ENCODE data around the gene HCN2.

DNA sequence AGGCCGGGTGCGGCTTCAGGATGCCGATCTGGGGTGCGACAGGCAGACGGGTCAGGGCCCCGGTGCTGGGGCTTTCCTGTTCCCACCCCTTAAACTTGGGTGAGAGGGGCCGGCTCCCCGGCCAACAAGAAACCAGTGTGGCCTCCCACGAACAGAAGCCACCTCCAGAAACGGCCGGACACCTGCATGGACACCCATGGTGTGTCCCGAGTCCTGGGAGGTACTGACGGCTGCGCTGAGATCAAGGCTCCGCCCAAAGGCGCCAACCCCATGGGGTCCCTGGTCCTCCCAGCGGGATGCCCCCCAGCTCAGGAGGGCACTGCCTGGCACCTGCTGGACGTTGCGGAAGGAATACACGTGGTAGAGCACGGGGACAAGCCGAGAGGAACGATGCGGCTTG, 32.1 kb downstream of the HCN2 start:
- TF ChIP-seq RELA (IDR thresholded peaks at IDR 0.05; ENCODE audit: borderline replicate concordance, partially characterized antibody) (no peak), ZNF217 (IDR thresholded peaks at IDR 0.05) (no peak), FOS (IDR thresholded peaks at IDR 0.05; ENCODE audit: borderline replicate concordance, extremely low read depth, insufficient read length) (no peak), RCOR1 (conservative IDR thresholded peaks at IDR 0.05; ENCODE audit: low read depth, low read length) (no peak), RAD21 (IDR thresholded peaks at IDR 0.05; ENCODE audit: insufficient read depth, low read depth, low read length) (no peak), EZH2 (IDR thresholded peaks at IDR 0.05; ENCODE audit: borderline replicate concordance, control insufficient read depth, low read depth, low read length) (no peak)
- TF ChIP-seq, protein P1, sequence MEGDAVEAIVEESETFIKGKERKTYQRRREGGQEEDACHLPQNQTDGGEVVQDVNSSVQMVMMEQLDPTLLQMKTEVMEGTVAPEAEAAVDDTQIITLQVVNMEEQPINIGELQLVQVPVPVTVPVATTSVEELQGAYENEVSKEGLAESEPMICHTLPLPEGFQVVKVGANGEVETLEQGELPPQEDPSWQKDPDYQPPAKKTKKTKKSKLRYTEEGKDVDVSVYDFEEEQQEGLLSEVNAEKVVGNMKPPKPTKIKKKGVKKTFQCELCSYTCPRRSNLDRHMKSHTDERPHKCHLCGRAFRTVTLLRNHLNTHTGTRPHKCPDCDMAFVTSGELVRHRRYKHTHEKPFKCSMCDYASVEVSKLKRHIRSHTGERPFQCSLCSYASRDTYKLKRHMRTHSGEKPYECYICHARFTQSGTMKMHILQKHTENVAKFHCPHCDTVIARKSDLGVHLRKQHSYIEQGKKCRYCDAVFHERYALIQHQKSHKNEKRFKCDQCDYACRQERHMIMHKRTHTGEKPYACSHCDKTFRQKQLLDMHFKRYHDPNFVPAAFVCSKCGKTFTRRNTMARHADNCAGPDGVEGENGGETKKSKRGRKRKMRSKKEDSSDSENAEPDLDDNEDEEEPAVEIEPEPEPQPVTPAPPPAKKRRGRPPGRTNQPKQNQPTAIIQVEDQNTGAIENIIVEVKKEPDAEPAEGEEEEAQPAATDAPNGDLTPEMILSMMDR (IDR thresholded peaks at IDR 0.05 in 2 of 3, conservative IDR thresholded peaks at IDR 0.05 in 1 of 3; ENCODE audit: control insufficient read depth in 2 of 3, extremely low read depth in 1 of 3, insufficient read depth in 1 of 3, low read depth in 3 of 3, low read length in 3 of 3): no peak
